B cell (primary cell): ENCODE measurements around the gene CHMP1B. TPM values are rescaled to one million over a fixed set of nuclear protein-coding genes. Genes with fewer than 3 reads are reported as not detected.

Source experiments
- ATAC-seq: fragments of 200-7000 bp; cut with Tn5 transposase; one replicate; pipeline ENCODE4 v1.10.0; 2021; ENCODE audit warnings: low read depth, mild to moderate bottlenecking, moderate number of reproducible peaks, moderate library complexity
- CTCF ChIA-PET: fragments of 350-600 bp; sonication (Branson Sonifier 250); formaldehyde crosslinking; loops from one replicate; lab custom pipeline; 2021; ENCODE audit warnings: antibody characterized with exemption, inconsistent platforms; lab: Charles Lee
- POLR2A ChIA-PET: fragments of 350-600 bp; sonication (Branson Sonifier 250); formaldehyde crosslinking; loops from one replicate; lab custom pipeline; 2021; ENCODE audit warnings: antibody characterized with exemption; lab: Charles Lee
- DNase-seq: peaks from one replicate; pipeline ENCODE4 v3.0.0; 2013
- H2AFZ ChIP-seq: 2 replicates; pipeline ENCODE4 v1.6.1; 2012; ENCODE audit warnings: mild to moderate bottlenecking, low read depth, low read length; ENCODE audit not compliant: insufficient read depth, poor library complexity, severe bottlenecking
- H3K27ac ChIP-seq, 2 donors: 1 replicate in 1 of 2; 2 replicates in 1 of 2; pipeline ENCODE4 v1.5.1; 2012 to 2013; ENCODE audit warnings: low read length in 2 of 2, mild to moderate bottlenecking in 2 of 2, moderate library complexity in 1 of 2
- H3K27me3 ChIP-seq, 4 experiments: fragments of 200-600 bp in 1 of 4; sonication (generic) in 1 of 4; replicated peaks in 1 of 4; 1 replicate in 2 of 4; 2 replicates in 2 of 4; pipeline versions ENCODE4 v1.6.1 to v1.7.0; 2013 to 2016; ENCODE audit warnings: low read length in 3 of 4, mild to moderate bottlenecking in 2 of 4, mixed read lengths in 1 of 4, moderate library complexity in 1 of 4; ENCODE audit not compliant: insufficient read depth in 4 of 4, control insufficient read depth in 3 of 4; ENCODE audit errors: control extremely low read depth in 1 of 4
- H3K36me3 ChIP-seq, 2 experiments: replicated peaks in 1 of 2; 1 replicate in 1 of 2; 2 replicates in 1 of 2; pipeline versions ENCODE4 v1.6.1 to v1.7.1; 2013; ENCODE audit warnings: low read length in 1 of 2; ENCODE audit not compliant: insufficient read depth in 2 of 2, control insufficient read depth in 1 of 2; ENCODE audit errors: control extremely low read depth in 1 of 2, extremely low read depth in 1 of 2
- H3K4me1 ChIP-seq, 2 donors: fragments of 200-600 bp in 1 of 2; sonication (generic) in 1 of 2; 1 replicate in 1 of 2; 2 replicates in 1 of 2; pipeline versions ENCODE4 v1.5.1 to v1.6.1; 2013 to 2017; ENCODE audit warnings: low read length in 2 of 2; ENCODE audit not compliant: control insufficient read depth in 2 of 2, insufficient read depth in 2 of 2
- H3K4me2 ChIP-seq: replicated peaks from 2 replicates; pipeline ENCODE3; 2012; ENCODE audit warnings: mild to moderate bottlenecking, low read depth, low read length; ENCODE audit not compliant: poor library complexity, severe bottlenecking
- H3K4me3 ChIP-seq, 5 experiments: fragments of 200-600 bp in 1 of 5; sonication (generic) in 1 of 5; 1 replicate in 3 of 5; 2 replicates in 2 of 5; pipeline versions ENCODE4 v1.5.1 to v1.7.0; 2011 to 2016; ENCODE audit warnings: low read length in 4 of 5, mild to moderate bottlenecking in 4 of 5, low read depth in 2 of 5, control low read depth in 1 of 5, moderate library complexity in 1 of 5; ENCODE audit not compliant: insufficient read depth in 1 of 5; ENCODE audit errors: control extremely low read depth in 1 of 5, extremely low read depth in 1 of 5
- H3K79me2 ChIP-seq: fragments of 200-600 bp; sonication (generic); one replicate; pipeline ENCODE4 v1.6.0; 2016; ENCODE audit warnings: low read length; ENCODE audit not compliant: control insufficient read depth, insufficient read depth
- H3K9ac ChIP-seq: fragments of 200-600 bp; sonication (generic); 2 replicates; pipeline ENCODE4 v1.6.1; 2017; ENCODE audit warnings: mild to moderate bottlenecking, low read length, moderate library complexity
- H3K9me3 ChIP-seq, 3 donors: one replicate each; pipeline versions ENCODE4 v1.6.1 to v1.7.1; 2013; ENCODE audit warnings: low read length in 2 of 3; ENCODE audit not compliant: control insufficient read depth in 2 of 3, insufficient read depth in 1 of 3; ENCODE audit errors: control extremely low read depth in 1 of 3
- H4K20me1 ChIP-seq: 2 replicates; pipeline ENCODE4 v1.6.0; 2012; ENCODE audit warnings: mild to moderate bottlenecking, low read length; ENCODE audit not compliant: insufficient read depth, control insufficient read depth, poor library complexity, severe bottlenecking
- H3K27ac Mint-ChIP-seq: one replicate; pipeline ENCODE4 v1.8.0; 2021; ENCODE audit warnings: mixed read lengths
- H3K27me3 Mint-ChIP-seq: one replicate; pipeline ENCODE4 v1.8.0; 2021; ENCODE audit warnings: mixed read lengths
- H3K4me1 Mint-ChIP-seq: one replicate; pipeline ENCODE4 v1.8.0; 2021; ENCODE audit warnings: mixed read lengths
- H3K4me3 Mint-ChIP-seq: one replicate; pipeline ENCODE4 v1.8.0; 2021; ENCODE audit warnings: mixed read lengths
- H3K9me3 Mint-ChIP-seq: one replicate; pipeline ENCODE4 v1.8.0; 2022; ENCODE audit warnings: mixed read lengths; ENCODE audit not compliant: insufficient read depth
- EZH2 ChIP-seq: IDR thresholded peaks from 2 replicates; pipeline ENCODE4 v1.6.1; 2012; ENCODE audit warnings: borderline replicate concordance, low read depth, mild to moderate bottlenecking, moderate library complexity, low read length; ENCODE audit not compliant: insufficient read depth, poor library complexity, severe bottlenecking
- WGBS: methylation state at CpG from one replicate; pipeline ENCODE4 v1.1.5; 2013; ENCODE audit warnings: missing lambda C conversion rate; ENCODE audit not compliant: insufficient coverage; 5-methylcytosine and 5-hydroxymethylcytosine counted together
- intact Hi-C: fragments of 100-400 bp; cut with micrococcal nuclease; formaldehyde crosslinking; loops from one replicate; pipeline ENCODE4 v1.10.0; 2022
- polyA plus RNA-seq: library from polyadenylated mRNA; depleted of rRNA; stranded (reverse); fragments of >200 nt; gene quantifications from 2 replicates; pipeline ENCODE4 v1.2.3, GENCODE V29; 2012
- total RNA-seq, 2 donors: library from RNA; stranded (reverse); fragments of 120-200 nt in 1 of 2; gene quantifications; 1 replicate in 1 of 2; 2 replicates in 1 of 2; pipeline versions ENCODE4 v1.2.3 to v1.2.4, GENCODE V29; 2013 to 2022
- TF ChIP-seq, protein P1 (sequence below): fragments of 200-600 bp; IDR thresholded peaks from one replicate; pipeline ENCODE4 v1.8.0; 2022; ENCODE audit warnings: antibody characterized with exemption, mild to moderate bottlenecking

CHMP1B gene
- total and polyA plus RNA-seq, 2 donors (not counting 1 experiment from before 2014, with no cell fraction given): 55.4 to 86.0 TPM

GRCh38 chr18:11864471-11864870, 13.3 kb downstream of the CHMP1B start:
- CTCF ChIA-PET: no interaction called here
- TF ChIP-seq, protein P1, sequence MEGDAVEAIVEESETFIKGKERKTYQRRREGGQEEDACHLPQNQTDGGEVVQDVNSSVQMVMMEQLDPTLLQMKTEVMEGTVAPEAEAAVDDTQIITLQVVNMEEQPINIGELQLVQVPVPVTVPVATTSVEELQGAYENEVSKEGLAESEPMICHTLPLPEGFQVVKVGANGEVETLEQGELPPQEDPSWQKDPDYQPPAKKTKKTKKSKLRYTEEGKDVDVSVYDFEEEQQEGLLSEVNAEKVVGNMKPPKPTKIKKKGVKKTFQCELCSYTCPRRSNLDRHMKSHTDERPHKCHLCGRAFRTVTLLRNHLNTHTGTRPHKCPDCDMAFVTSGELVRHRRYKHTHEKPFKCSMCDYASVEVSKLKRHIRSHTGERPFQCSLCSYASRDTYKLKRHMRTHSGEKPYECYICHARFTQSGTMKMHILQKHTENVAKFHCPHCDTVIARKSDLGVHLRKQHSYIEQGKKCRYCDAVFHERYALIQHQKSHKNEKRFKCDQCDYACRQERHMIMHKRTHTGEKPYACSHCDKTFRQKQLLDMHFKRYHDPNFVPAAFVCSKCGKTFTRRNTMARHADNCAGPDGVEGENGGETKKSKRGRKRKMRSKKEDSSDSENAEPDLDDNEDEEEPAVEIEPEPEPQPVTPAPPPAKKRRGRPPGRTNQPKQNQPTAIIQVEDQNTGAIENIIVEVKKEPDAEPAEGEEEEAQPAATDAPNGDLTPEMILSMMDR: no peak
- no peak for TF ChIP-seq EZH2
- Histone ChIP-seq H3K27ac (no peak overlapping the region), H2AFZ (no peak overlapping the region), H3K9me3 (no peaks in the 10 kb centered on the region), H3K36me3 (no peaks in the 10 kb centered on the region), H4K20me1 (no peaks in the 10 kb centered on the region), H3K27me3 (no peaks in the 10 kb centered on the region), H3K4me2 (no peak overlapping the region), H3K4me3 (no peak overlapping the region), H3K9ac (no peak overlapping the region), H3K4me1 (peaks cover 4 to 7% of the 10 kb centered on the region in 2 donors), H3K79me2 (no peaks in the 10 kb centered on the region)
- H3K27me3 Mint-ChIP-seq: peaks cover 21% of the 10 kb centered on the region
- peaks cover 6% of the 10 kb centered on the region for H3K4me1 Mint-ChIP-seq
- H3K9me3 Mint-ChIP-seq: no peaks in the 10 kb centered on the region
- intact Hi-C loops: no loop called here
- no peak overlapping the region for H3K27ac Mint-ChIP-seq
- WGBS: 93% methylated on average over 2 of the region's 2 CpGs
- no peak overlapping the region for H3K4me3 Mint-ChIP-seq
- POLR2A ChIA-PET: interaction anchor here (0.6 kb wide), 1 partner anchor 43 kb away, joined by 3 read pairs; no protein-coding TSS in a partner anchor
- no peak for DNase-seq
- ATAC-seq: no peak

- no peak overlapping the region for H3K9ac ChIP-seq
- H2AFZ ChIP-seq: no peak overlapping the region
- no peak overlapping the region for H3K27ac ChIP-seq
- DNase-seq (no peak), ATAC-seq (no peak)
- Mint-ChIP-seq H3K4me1 (peaks cover 6% of the 10 kb centered on the region), H3K27me3 (peaks cover 21% of the 10 kb centered on the region), H3K9me3 (no peaks in the 10 kb centered on the region), H3K4me3 (no peak overlapping the region), H3K27ac (no peak overlapping the region)
- intact Hi-C loops: no loop called here
- H4K20me1 ChIP-seq: no peaks in the 10 kb centered on the region
- H3K36me3 ChIP-seq: no peaks in the 10 kb centered on the region
- peaks cover 4 to 7% of the 10 kb centered on the region in 2 donors for H3K4me1 ChIP-seq
- no peaks in the 10 kb centered on the region for H3K27me3 ChIP-seq
- TF ChIP-seq EZH2: no peak
- TF ChIP-seq, protein P1: no peak
- POLR2A ChIA-PET: interaction anchor here (0.6 kb wide), 1 partner anchor 42 kb away, joined by 3 read pairs; no protein-coding TSS in a partner anchor
- no peaks in the 10 kb centered on the region for H3K9me3 ChIP-seq
- CTCF ChIA-PET: no interaction called here
- no peak overlapping the region for H3K4me2 ChIP-seq
- WGBS: 99% methylated on average over 12 of the region's 12 CpGs
- H3K4me3 ChIP-seq: no peak overlapping the region
- no peaks in the 10 kb centered on the region for H3K79me2 ChIP-seq
Observed at GRCh38 chr18:11865071-11865470, 13.9 kb downstream of the CHMP1B start.
